Neural progenitor cell (in vitro differentiated cells): Measurements from ENCODE around the gene CPXM2. TPM values are rescaled to one million over a fixed set of nuclear protein-coding genes. Genes with fewer than 3 reads are reported as not detected.

ENCODE experiments used
- DNase-seq: peaks from one replicate; pipeline ENCODE4 v3.0.0-alpha.2; 2016; ENCODE audit warnings: low spot score
- H2AFZ ChIP-seq: fragments of 200-600 bp; sonication (generic); replicated peaks from 2 replicates; pipeline ENCODE4 v1.6.1; 2016; ENCODE audit warnings: antibody characterized with exemption
- H3F3A ChIP-seq: fragments of 200-600 bp; sonication (generic); 2 replicates; pipeline ENCODE4 v1.6.1; 2016; ENCODE audit warnings: antibody characterized with exemption, low read depth
- H3K27ac ChIP-seq: fragments of 200-600 bp; sonication (generic); 2 replicates; pipeline ENCODE4 v1.5.1; 2016; ENCODE audit warnings: mild to moderate bottlenecking
- H3K27me3 ChIP-seq: fragments of 200-600 bp; sonication (generic); 2 replicates; pipeline ENCODE4 v1.6.1; 2016; ENCODE audit warnings: mild to moderate bottlenecking, moderate library complexity
- H3K36me3 ChIP-seq: fragments of 200-600 bp; sonication (generic); 2 replicates; pipeline ENCODE4 v1.5.1; 2016
- H3K4me1 ChIP-seq: fragments of 200-600 bp; sonication (generic); 2 replicates; pipeline ENCODE4 v1.6.1; 2016; ENCODE audit warnings: mixed run types
- H3K4me2 ChIP-seq: fragments of 200-600 bp; sonication (generic); 2 replicates; pipeline ENCODE4 v1.6.1; 2016
- H3K4me3 ChIP-seq: fragments of 200-600 bp; sonication (generic); 2 replicates; pipeline ENCODE4 v1.5.1; 2016
- H3K79me2 ChIP-seq: fragments of 200-600 bp; sonication (generic); 2 replicates; pipeline ENCODE4 v1.6.1; 2016; ENCODE audit warnings: low read depth
- H3K9ac ChIP-seq: fragments of 200-600 bp; sonication (generic); 2 replicates; pipeline ENCODE4 v1.6.1; 2016
- H3K9me3 ChIP-seq: fragments of 200-600 bp; sonication (generic); 2 replicates; pipeline ENCODE4 v1.5.1; 2016; ENCODE audit warnings: low read depth
- H4K20me1 ChIP-seq: fragments of 200-600 bp; sonication (generic); 2 replicates; pipeline ENCODE4 v1.6.1; 2016; ENCODE audit warnings: low read depth
- H3K27ac Mint-ChIP-seq: 3 replicates; pipeline ENCODE4 v1.8.0; 2021; ENCODE audit warnings: mixed read lengths
- H3K27me3 Mint-ChIP-seq: 2 replicates; pipeline ENCODE4 v1.8.0; 2022; ENCODE audit warnings: low read depth, mild to moderate bottlenecking, inconsistent platforms, moderate library complexity, mixed read lengths; ENCODE audit not compliant: insufficient read depth
- H3K36me3 Mint-ChIP-seq: 3 replicates; pipeline ENCODE4 v1.8.0; 2021; ENCODE audit warnings: mixed read lengths
- H3K4me1 Mint-ChIP-seq: 3 replicates; pipeline ENCODE4 v1.8.0; 2021; ENCODE audit warnings: mixed read lengths
- H3K4me3 Mint-ChIP-seq: 3 replicates; pipeline ENCODE4 v1.8.0; 2021; ENCODE audit warnings: mild to moderate bottlenecking, moderate library complexity, mixed read lengths
- H3K9me3 Mint-ChIP-seq: 3 replicates; pipeline ENCODE4 v1.8.0; 2020; ENCODE audit warnings: mixed read lengths
- CTCF ChIP-seq: fragments of 200-600 bp; sonication (generic); IDR thresholded peaks from 2 replicates; pipeline ENCODE4 v1.5.1; 2017; ENCODE audit warnings: antibody characterized with exemption, mild to moderate bottlenecking
- EZH2 ChIP-seq: fragments of 200-600 bp; sonication (generic); IDR thresholded peaks from 2 replicates; pipeline ENCODE4 v1.6.1; 2017; ENCODE audit warnings: antibody characterized with exemption, mild to moderate bottlenecking, moderate library complexity
- EZH2phosphoT487 ChIP-seq: fragments of 200-600 bp; sonication (generic); IDR thresholded peaks from 2 replicates; pipeline ENCODE4 v1.6.1; 2017; ENCODE audit warnings: antibody characterized with exemption
- total RNA-seq: library from RNA; depleted of rRNA; stranded (reverse); fragments of >200 nt; gene quantifications from 2 replicates; pipeline ENCODE4 v1.2.3, GENCODE V29; 2015; ENCODE audit warnings: low replicate concordance

CPXM2 gene
- total RNA-seq, 1 donor from 2014 or later: not detected

GRCh38 chr10:123809632-123810031 is 82.0 kb downstream of the CPXM2 start:
- H3K4me3 ChIP-seq: no peak overlapping the region
- no peak for TF ChIP-seq CTCF
- TF ChIP-seq EZH2: no peak
- no peak for TF ChIP-seq EZH2phosphoT487
- no peak overlapping the region for H3K4me3 Mint-ChIP-seq
- H3K79me2 ChIP-seq: no peaks in the 10 kb centered on the region
- no peak for DNase-seq
- H3K9me3 Mint-ChIP-seq: no peaks in the 10 kb centered on the region
- no peaks in the 10 kb centered on the region for H3F3A ChIP-seq
- H2AFZ ChIP-seq: no peak overlapping the region
- no peaks in the 10 kb centered on the region for H3K27me3 ChIP-seq
- no peaks in the 10 kb centered on the region for H3K27me3 Mint-ChIP-seq
- H3K9ac ChIP-seq: no peak overlapping the region
- no peaks in the 10 kb centered on the region for H4K20me1 ChIP-seq
- H3K4me1 ChIP-seq: no peaks in the 10 kb centered on the region
- H3K4me2 ChIP-seq: no peak overlapping the region
- no peak overlapping the region for H3K27ac Mint-ChIP-seq
- no peaks in the 10 kb centered on the region for H3K36me3 Mint-ChIP-seq
- H3K4me1 Mint-ChIP-seq: peaks cover 9% of the 10 kb centered on the region
- H3K9me3 ChIP-seq: no peaks in the 10 kb centered on the region
- H3K36me3 ChIP-seq: no peaks in the 10 kb centered on the region
- H3K27ac ChIP-seq: no peak overlapping the region

- Histone ChIP-seq H3K4me3 (no peak overlapping the region), H2AFZ (no peak overlapping the region), H3K79me2 (no peaks in the 10 kb centered on the region), H3K36me3 (no peaks in the 10 kb centered on the region), H3K9ac (no peak overlapping the region), H3K27me3 (no peaks in the 10 kb centered on the region), H3K27ac (no peak overlapping the region), H3K4me2 (no peak overlapping the region), H4K20me1 (no peaks in the 10 kb centered on the region), H3F3A (no peaks in the 10 kb centered on the region), H3K9me3 (no peaks in the 10 kb centered on the region), H3K4me1 (no peaks in the 10 kb centered on the region)
- Mint-ChIP-seq H3K9me3 (no peaks in the 10 kb centered on the region), H3K36me3 (no peaks in the 10 kb centered on the region), H3K4me1 (peaks cover 9% of the 10 kb centered on the region), H3K27ac (no peak overlapping the region), H3K4me3 (no peak overlapping the region), H3K27me3 (no peaks in the 10 kb centered on the region)
- no peak for DNase-seq
- TF ChIP-seq EZH2 (no peak), EZH2phosphoT487 (no peak), CTCF (no peak)
Observed at GRCh38 chr10:123808906-123809305, 82.7 kb downstream of the CPXM2 start.

- H3K4me2 ChIP-seq: no peak overlapping the region
- TF ChIP-seq CTCF (no peak), EZH2phosphoT487 (no peak), EZH2 (no peak)
Observed at GRCh38 chr10:123808286-123808685, 83.3 kb downstream of the CPXM2 start.

More at GRCh38 chr10:123808286-123808685, 83.3 kb downstream of the CPXM2 start:
- Mint-ChIP-seq H3K27ac (no peak overlapping the region), H3K36me3 (no peaks in the 10 kb centered on the region), H3K9me3 (no peaks in the 10 kb centered on the region), H3K27me3 (no peaks in the 10 kb centered on the region), H3K4me3 (no peak overlapping the region), H3K4me1 (peaks cover 9% of the 10 kb centered on the region)
- Histone ChIP-seq H3F3A (no peaks in the 10 kb centered on the region), H3K27ac (no peak overlapping the region), H3K79me2 (no peaks in the 10 kb centered on the region), H3K36me3 (no peaks in the 10 kb centered on the region), H3K27me3 (no peaks in the 10 kb centered on the region), H3K9me3 (no peaks in the 10 kb centered on the region), H3K9ac (no peak overlapping the region), H3K4me3 (no peak overlapping the region), H2AFZ (no peak overlapping the region), H3K4me1 (no peaks in the 10 kb centered on the region), H4K20me1 (no peaks in the 10 kb centered on the region)
- no peak for DNase-seq
